ENCODE results near the gene COX4I2.
A peak's percentile ranks its signal among the peaks of the same experiment; 100 is the strongest.

Gene COX4I2

GRCh38 chr20:31682352-31682751 lies 44.6 kb downstream of the COX4I2 start:
- Histone ChIP-seq H3K9me3 (ENCODE audit: control insufficient read depth, insufficient read depth, low read depth, low read length) (no peaks in the 10 kb centered on the region), H3K4me3 (ENCODE audit: low read depth, low read length) (no peak overlapping the region), H3K27ac (ENCODE audit: extremely low read depth, low read depth, low read length) (no peak overlapping the region), H3K36me3 (ENCODE audit: control insufficient read depth in 2 of 2, insufficient read depth in 1 of 2, low read length in 2 of 2) (no peaks in the 10 kb centered on the region; a peak in 1 of 3 replicates), H3K4me1 (ENCODE audit: control insufficient read depth, insufficient read depth, low read length) (no peaks in the 10 kb centered on the region)
- ChIA-PET CTCF (interaction anchor here (1.1 to 3.8 kb wide), 3 partner anchors 10 to 41 kb away, joined by 3 to 19 read pairs (median 13); partner anchors contain the start of gene BCL2L1), POLR2A (no interaction called here)
- TF ChIP-seq ZNF670 (tag by site-specific recombination; IDR thresholded peaks at IDR 0.05; ENCODE audit: low read depth), result no peak
- TF ChIP-seq ZNF121 (tag by site-specific recombination; IDR thresholded peaks at IDR 0.05), result peak; percentile 89

- no peak overlapping the region for H3K27ac ChIP-seq (ENCODE audit: extremely low read depth, low read depth, low read length)
Measured at GRCh38 chr20:31682927-31683326, 45.2 kb downstream of the COX4I2 start.

GRCh38 chr20:31684153-31685015 lies 46.7 kb downstream of the COX4I2 start:
- Histone ChIP-seq H3K4me3 (ENCODE audit: low read depth, low read length) (no peak overlapping the region), H3K36me3 (ENCODE audit: control insufficient read depth in 2 of 2, insufficient read depth in 1 of 2, low read length in 2 of 2) (no peaks in the 10 kb centered on the region; a peak in 1 of 3 replicates), H3K9me3 (ENCODE audit: control insufficient read depth, insufficient read depth, low read depth, low read length) (no peaks in the 10 kb centered on the region), H3K27ac (ENCODE audit: extremely low read depth, low read depth, low read length) (no peak overlapping the region), H3K4me1 (ENCODE audit: control insufficient read depth, insufficient read depth, low read length) (no peaks in the 10 kb centered on the region)
- ChIA-PET CTCF (interaction anchor here (0.9 to 3.8 kb wide), 4 partner anchors 16 to 50 kb away, joined by 4 to 19 read pairs (median 7); partner anchors contain the start of gene BCL2L1), POLR2A (interaction anchor here (0.6 to 0.9 kb wide), 3 partner anchors 20 to 51 kb away, joined by 3 to 5 read pairs (median 3); no protein-coding TSS in a partner anchor)
- TF ChIP-seq ZBTB21 (tag by site-specific recombination; IDR thresholded peaks at IDR 0.05) (no peak), INSM2 (tag by site-specific recombination; IDR thresholded peaks at IDR 0.05) (no peak), ZNF777 (tag by site-specific recombination; IDR thresholded peaks at IDR 0.05; ENCODE audit: borderline replicate concordance) (no peak), ZNF157 (tag by site-specific recombination; IDR thresholded peaks at IDR 0.05) (no peak), ZNF169 (tag by site-specific recombination; IDR thresholded peaks at IDR 0.05) (no peak), ZNF138 (tag by site-specific recombination; IDR thresholded peaks at IDR 0.05; ENCODE audit: borderline replicate concordance) (no peak), ZNF670 (tag by site-specific recombination; IDR thresholded peaks at IDR 0.05; ENCODE audit: low read depth) (no peak), ZNF549 (tag by site-specific recombination; IDR thresholded peaks at IDR 0.05) (no peak), ZNF292 (tag by site-specific recombination; IDR thresholded peaks at IDR 0.05; ENCODE audit: borderline replicate concordance, low read depth) (no peak), ZNF585B (tag by site-specific recombination; IDR thresholded peaks at IDR 0.05) (no peak), ZNF140 (tag by site-specific recombination; IDR thresholded peaks at IDR 0.05) (no peak)

More at GRCh38 chr20:31682927-31683326, 45.2 kb downstream of the COX4I2 start:
- CTCF ChIA-PET, result interaction anchor here (3.8 kb wide), 1 partner anchor 40 kb away, joined by 19 read pairs; the partner anchor contains the start of gene BCL2L1
- H3K9me3 ChIP-seq (ENCODE audit: control insufficient read depth, insufficient read depth, low read depth, low read length), result no peaks in the 10 kb centered on the region
- H3K36me3 ChIP-seq (ENCODE audit: control insufficient read depth in 2 of 2, insufficient read depth in 1 of 2, low read length in 2 of 2), result no peaks in the 10 kb centered on the region; a peak in 1 of 3 replicates
- no peaks in the 10 kb centered on the region for H3K4me1 ChIP-seq (ENCODE audit: control insufficient read depth, insufficient read depth, low read length)
- POLR2A ChIA-PET, result interaction anchor here (0.6 kb wide), 1 partner anchor 22 kb away, joined by 3 read pairs; no protein-coding TSS in a partner anchor
- no peak overlapping the region for H3K4me3 ChIP-seq (ENCODE audit: low read depth, low read length)
- no peak for TF ChIP-seq ZNF521 (tag by site-specific recombination; IDR thresholded peaks at IDR 0.05)
- no peak for TF ChIP-seq ZEB2 (tag by site-specific recombination; IDR thresholded peaks at IDR 0.05)
- TF ChIP-seq ZNF133 (tag by site-specific recombination; IDR thresholded peaks at IDR 0.05), result no peak
- no peak for TF ChIP-seq ZNF843 (tag by site-specific recombination; IDR thresholded peaks at IDR 0.05)
- TF ChIP-seq ZNF621 (tag by site-specific recombination; IDR thresholded peaks at IDR 0.05), result no peak
- TF ChIP-seq ZNF555 (tag by site-specific recombination; conservative IDR thresholded peaks at IDR 0.05), result no peak
- TF ChIP-seq KLF16 (tag by site-specific recombination; IDR thresholded peaks at IDR 0.05), result no peak
- TF ChIP-seq KLF10 (tag by site-specific recombination; IDR thresholded peaks at IDR 0.05), result no peak
- TF ChIP-seq ZNF610 (tag by site-specific recombination; IDR thresholded peaks at IDR 0.05; ENCODE audit: borderline replicate concordance), result no peak
- TF ChIP-seq ZNF560 (tag by site-specific recombination; IDR thresholded peaks at IDR 0.05; ENCODE audit: borderline replicate concordance), result no peak
- no peak for TF ChIP-seq ZNF350 (tag by site-specific recombination; IDR thresholded peaks at IDR 0.05)
- no peak for TF ChIP-seq ZNF623 (tag by site-specific recombination; IDR thresholded peaks at IDR 0.05)
- TF ChIP-seq ZNF777 (tag by site-specific recombination; IDR thresholded peaks at IDR 0.05; ENCODE audit: borderline replicate concordance), result no peak
- no peak for TF ChIP-seq ZNF76 (tag by site-specific recombination; IDR thresholded peaks at IDR 0.05; ENCODE audit: borderline replicate concordance, low read depth)
- TF ChIP-seq ZNF701 (tag by site-specific recombination; IDR thresholded peaks at IDR 0.05), result no peak
- TF ChIP-seq PRDM4 (tag by site-specific recombination; IDR thresholded peaks at IDR 0.05), result no peak
- TF ChIP-seq ZNF548 (tag by site-specific recombination; IDR thresholded peaks at IDR 0.05), result no peak
- no peak for TF ChIP-seq ZNF18 (tag by site-specific recombination; IDR thresholded peaks at IDR 0.05)
